CD14-positive monocyte (primary cell): ENCODE data around the gene GLI3. TPM values are rescaled to one million over a fixed set of nuclear protein-coding genes. Genes with fewer than 3 reads are reported as not detected.

Source experiments
- DNase-seq, 3 donors: peaks; one replicate each; pipeline ENCODE4 v3.0.0-alpha.2; 2011 to 2022
- H2AFZ ChIP-seq: 2 replicates; pipeline ENCODE4 v1.6.0; 2012; ENCODE audit warnings: mild to moderate bottlenecking, low read depth, low read length, inconsistent platforms; ENCODE audit not compliant: insufficient read depth, poor library complexity, severe bottlenecking
- H3K27ac ChIP-seq, 2 donors: 1 replicate in 1 of 2; 2 replicates in 1 of 2; pipeline ENCODE4 v1.5.1; 2012 to 2013; ENCODE audit warnings: low read length in 2 of 2, control low read depth in 1 of 2, inconsistent platforms in 1 of 2, low read depth in 1 of 2, mild to moderate bottlenecking in 1 of 2
- H3K27me3 ChIP-seq, 2 donors: one replicate each; pipeline versions ENCODE4 v1.6.0 to v1.6.1; 2011 to 2013; ENCODE audit warnings: low read length in 2 of 2; ENCODE audit not compliant: control insufficient read depth in 2 of 2, insufficient read depth in 2 of 2
- H3K36me3 ChIP-seq, 2 donors: replicated peaks in 1 of 2; 1 replicate in 1 of 2; 2 replicates in 1 of 2; pipeline versions ENCODE4 v1.5.1 to v1.6.1; 2012 to 2013; ENCODE audit warnings: low read length in 2 of 2, control low read depth in 1 of 2, inconsistent platforms in 1 of 2, mild to moderate bottlenecking in 1 of 2; ENCODE audit not compliant: insufficient read depth in 2 of 2, control insufficient read depth in 1 of 2
- H3K4me1 ChIP-seq, 2 donors: 1 replicate in 1 of 2; 2 replicates in 1 of 2; pipeline versions ENCODE4 v1.5.1 to v1.6.1; 2012 to 2013; ENCODE audit warnings: low read length in 2 of 2, control low read depth in 1 of 2, inconsistent platforms in 1 of 2, mild to moderate bottlenecking in 1 of 2, moderate library complexity in 1 of 2; ENCODE audit not compliant: insufficient read depth in 2 of 2, control insufficient read depth in 1 of 2
- H3K4me2 ChIP-seq: replicated peaks from 2 replicates; pipeline ENCODE3; 2012; ENCODE audit warnings: low read length, moderate library complexity, mild to moderate bottlenecking; ENCODE audit not compliant: poor library complexity, severe bottlenecking; ENCODE audit errors: extremely low read depth
- H3K4me3 ChIP-seq, 3 experiments: fragments of 200-600 bp in 1 of 3; sonication (generic) in 1 of 3; replicated peaks in 1 of 3; 1 replicate in 2 of 3; 2 replicates in 1 of 3; pipeline ENCODE4 v1.5.1; 2011 to 2013; ENCODE audit warnings: low read length in 3 of 3, mild to moderate bottlenecking in 3 of 3, control low read depth in 2 of 3, low read depth in 2 of 3, inconsistent platforms in 1 of 3, moderate library complexity in 1 of 3
- H3K79me2 ChIP-seq: 2 replicates; pipeline ENCODE4 v1.6.0; 2012; ENCODE audit warnings: mild to moderate bottlenecking, control low read depth, inconsistent platforms, low read length, moderate library complexity; ENCODE audit not compliant: insufficient read depth
- H3K9ac ChIP-seq: 2 replicates; pipeline ENCODE4 v1.6.0; 2017; ENCODE audit warnings: low read length, mild to moderate bottlenecking; ENCODE audit not compliant: insufficient read depth, poor library complexity, severe bottlenecking
- H3K9me3 ChIP-seq, 2 donors: replicated peaks in 1 of 2; 1 replicate in 1 of 2; 2 replicates in 1 of 2; pipeline versions ENCODE4 v1.5.1 to v1.6.1; 2012 to 2013; ENCODE audit warnings: low read length in 2 of 2, control low read depth in 1 of 2; ENCODE audit not compliant: control insufficient read depth in 1 of 2, insufficient read depth in 1 of 2
- H4K20me1 ChIP-seq: 2 replicates; pipeline ENCODE4 v1.6.0; 2012; ENCODE audit warnings: mild to moderate bottlenecking, low read length, control low read depth, moderate library complexity; ENCODE audit not compliant: insufficient read depth
- H3K27ac Mint-ChIP-seq, 7 donors: one replicate each; pipeline ENCODE4 v1.8.0; 2020; ENCODE audit warnings: mild to moderate bottlenecking in 7 of 7, mixed read lengths in 7 of 7, moderate library complexity in 6 of 7, inconsistent platforms in 2 of 7
- H3K27me3 Mint-ChIP-seq, 3 donors: one replicate each; pipeline ENCODE4 v1.8.0; 2021 to 2022; ENCODE audit warnings: low read depth in 3 of 3, mild to moderate bottlenecking in 3 of 3, mixed read lengths in 3 of 3, moderate library complexity in 3 of 3, inconsistent platforms in 1 of 3
- H3K36me3 Mint-ChIP-seq, 2 donors: one replicate each; pipeline ENCODE4 v1.8.0; 2020; ENCODE audit warnings: mixed read lengths in 2 of 2, inconsistent platforms in 1 of 2, mild to moderate bottlenecking in 1 of 2
- H3K4me1 Mint-ChIP-seq: one replicate; pipeline ENCODE4 v1.8.0; 2020; ENCODE audit warnings: mild to moderate bottlenecking, mixed read lengths
- H3K4me3 Mint-ChIP-seq, 2 donors: one replicate each; pipeline ENCODE4 v1.8.0; 2020; ENCODE audit warnings: mild to moderate bottlenecking in 2 of 2, mixed read lengths in 2 of 2, moderate library complexity in 1 of 2
- H3K9me3 Mint-ChIP-seq, 7 donors: one replicate each; pipeline ENCODE4 v1.8.0; 2020 to 2022; ENCODE audit warnings: mixed read lengths in 7 of 7, mild to moderate bottlenecking in 6 of 7, moderate library complexity in 6 of 7, inconsistent platforms in 2 of 7
- WGBS: methylation state at CpG from one replicate; pipeline ENCODE4 v1.1.5; 2013; ENCODE audit warnings: missing lambda C conversion rate; ENCODE audit not compliant: insufficient coverage; 5-methylcytosine and 5-hydroxymethylcytosine counted together
- intact Hi-C, 2 donors: fragments of 100-400 bp; cut with micrococcal nuclease; formaldehyde crosslinking; loops; one replicate each; pipeline versions ENCODE4 v1.15.0 to v1.15.1; 2023
- polyA plus RNA-seq, 3 donors: library from polyadenylated mRNA; depleted of rRNA in 1 of 3; unstranded in 2 of 3; stranded (reverse) in 1 of 3; fragments of 300-500 nt in 2 of 3; fragments of >200 nt in 1 of 3; fragmentation: Illumina TruSeq in 2 of 3; gene quantifications; 1 replicate in 2 of 3; 2 replicates in 1 of 3; pipeline ENCODE4 v1.2.3, GENCODE V29; 2012 to 2021
- TF ChIP-seq, protein P1 (sequence below): fragments of 200-600 bp; IDR thresholded peaks from one replicate; pipeline ENCODE4 v1.8.0; 2022; ENCODE audit warnings: antibody characterized with exemption, mild to moderate bottlenecking

GLI3 gene
- polyA plus RNA-seq, 3 donors: not detected

DNA sequence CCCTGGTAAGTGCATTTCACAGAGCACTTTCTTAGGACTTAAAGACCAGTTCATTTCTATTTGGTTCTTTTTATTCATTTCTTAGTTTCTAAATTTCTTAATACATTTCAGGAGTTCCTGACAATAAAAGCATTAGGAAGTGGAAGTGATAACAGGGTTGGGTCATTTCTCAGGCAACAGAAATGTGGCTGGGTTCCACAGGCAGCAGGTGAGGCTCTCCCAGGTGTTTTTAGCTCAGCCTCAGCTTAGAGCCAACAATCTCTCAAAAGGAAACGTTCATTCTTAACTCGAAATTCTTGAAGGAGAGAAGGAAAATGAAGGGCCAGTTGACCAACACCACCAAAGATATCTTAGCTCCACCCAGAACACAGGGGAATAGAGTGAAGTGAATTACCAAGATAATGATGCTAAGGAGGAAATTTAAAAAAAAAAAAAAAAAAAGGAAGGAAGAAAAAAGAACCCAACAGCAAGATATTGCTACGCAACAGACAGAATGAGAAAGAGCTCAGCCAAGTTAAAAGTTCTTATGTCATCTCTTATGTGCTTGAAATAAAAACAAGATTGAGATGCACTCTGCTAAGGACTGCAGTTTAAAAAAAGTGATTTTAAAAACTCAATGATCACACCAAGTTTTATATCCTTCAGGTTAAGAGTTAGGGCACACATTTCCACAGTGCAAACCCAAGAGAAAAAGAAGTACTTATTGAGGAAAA lies 230.1 kb downstream of the GLI3 start:
- DNase-seq: no peak
- Histone ChIP-seq H3K4me3 (no peak overlapping the region), H3K9me3 (no peaks in the 10 kb centered on the region), H4K20me1 (no peaks in the 10 kb centered on the region), H3K79me2 (no peaks in the 10 kb centered on the region), H3K27ac (no peak overlapping the region), H3K4me1 (no peaks in the 10 kb centered on the region), H3K36me3 (no peaks in the 10 kb centered on the region), H2AFZ (no peak overlapping the region), H3K9ac (no peak overlapping the region), H3K4me2 (no peak overlapping the region), H3K27me3 (peaks cover 0 to 4% of the 10 kb centered on the region in 2 donors)
- no CpG with 5 or more reads among the region's 3 CpGs for WGBS
- H3K36me3 Mint-ChIP-seq: no peaks in the 10 kb centered on the region
- H3K27ac Mint-ChIP-seq: no peak overlapping the region
- no peaks in the 10 kb centered on the region for H3K4me1 Mint-ChIP-seq
- H3K9me3 Mint-ChIP-seq: no peaks in the 10 kb centered on the region
- H3K27me3 Mint-ChIP-seq: peaks cover 0 to 7% (median 6%) of the 10 kb centered on the region in 3 donors
- no peak overlapping the region for H3K4me3 Mint-ChIP-seq
- TF ChIP-seq, protein P1, sequence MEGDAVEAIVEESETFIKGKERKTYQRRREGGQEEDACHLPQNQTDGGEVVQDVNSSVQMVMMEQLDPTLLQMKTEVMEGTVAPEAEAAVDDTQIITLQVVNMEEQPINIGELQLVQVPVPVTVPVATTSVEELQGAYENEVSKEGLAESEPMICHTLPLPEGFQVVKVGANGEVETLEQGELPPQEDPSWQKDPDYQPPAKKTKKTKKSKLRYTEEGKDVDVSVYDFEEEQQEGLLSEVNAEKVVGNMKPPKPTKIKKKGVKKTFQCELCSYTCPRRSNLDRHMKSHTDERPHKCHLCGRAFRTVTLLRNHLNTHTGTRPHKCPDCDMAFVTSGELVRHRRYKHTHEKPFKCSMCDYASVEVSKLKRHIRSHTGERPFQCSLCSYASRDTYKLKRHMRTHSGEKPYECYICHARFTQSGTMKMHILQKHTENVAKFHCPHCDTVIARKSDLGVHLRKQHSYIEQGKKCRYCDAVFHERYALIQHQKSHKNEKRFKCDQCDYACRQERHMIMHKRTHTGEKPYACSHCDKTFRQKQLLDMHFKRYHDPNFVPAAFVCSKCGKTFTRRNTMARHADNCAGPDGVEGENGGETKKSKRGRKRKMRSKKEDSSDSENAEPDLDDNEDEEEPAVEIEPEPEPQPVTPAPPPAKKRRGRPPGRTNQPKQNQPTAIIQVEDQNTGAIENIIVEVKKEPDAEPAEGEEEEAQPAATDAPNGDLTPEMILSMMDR: no peak
- intact Hi-C loops: no loop called here

DNA sequence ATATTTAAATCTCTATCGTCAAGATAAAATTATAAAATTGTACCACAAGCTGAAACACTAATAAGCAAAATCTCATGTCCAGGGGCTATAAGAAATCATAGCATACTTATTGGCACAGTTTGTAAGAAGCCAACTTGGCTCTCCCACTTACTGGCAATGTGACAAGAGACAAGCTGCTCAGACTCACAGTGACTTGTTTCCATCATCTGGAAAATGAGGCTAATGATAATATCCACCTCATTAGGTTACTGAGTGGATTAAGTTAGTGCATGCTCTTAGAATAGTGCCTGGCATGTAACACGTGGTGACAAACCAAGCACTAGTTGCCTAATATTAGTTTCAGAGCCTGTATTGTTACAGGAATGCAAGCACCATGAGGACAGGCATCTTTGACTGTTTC lies 234.4 kb downstream of the GLI3 start:
- Histone ChIP-seq H3K27me3 (peaks cover 0 to 4% of the 10 kb centered on the region in 2 donors), H2AFZ (no peak overlapping the region), H3K36me3 (no peaks in the 10 kb centered on the region), H3K9me3 (no peaks in the 10 kb centered on the region), H3K27ac (no peak overlapping the region), H3K4me3 (no peak overlapping the region), H3K4me1 (no peaks in the 10 kb centered on the region), H3K4me2 (no peak overlapping the region), H3K9ac (no peak overlapping the region), H3K79me2 (no peaks in the 10 kb centered on the region), H4K20me1 (no peaks in the 10 kb centered on the region)
- WGBS: no CpG with 5 or more reads among the region's 2 CpGs
- DNase-seq: no peak
- no peaks in the 10 kb centered on the region for H3K36me3 Mint-ChIP-seq
- no peaks in the 10 kb centered on the region for H3K9me3 Mint-ChIP-seq
- peaks cover 5 to 10% (median 6%) of the 10 kb centered on the region in 3 donors for H3K27me3 Mint-ChIP-seq
- H3K27ac Mint-ChIP-seq: no peak overlapping the region
- no peak overlapping the region for H3K4me3 Mint-ChIP-seq
- intact Hi-C loops: no loop called here
- TF ChIP-seq, protein P1: no peak
- no peaks in the 10 kb centered on the region for H3K4me1 Mint-ChIP-seq
